Skeletal muscle tissue (tissue), 4 donors: ENCODE measurements around the gene SPARCL1. TPM values are rescaled to one million over a fixed set of nuclear protein-coding genes. Genes with fewer than 3 reads are reported as not detected.
"Not testable (repeated sequence)": the region's sequence is repeated elsewhere in the genome, so short reads cannot be mapped to it uniquely, and the experiment has no call there.

ENCODE experiments used
- H3K27ac ChIP-seq: one replicate; pipeline ENCODE4 v1.7.0; 2013; ENCODE audit warnings: mild to moderate bottlenecking, low read depth, low read length, inconsistent platforms
- H3K27me3 ChIP-seq, 3 donors: one replicate each; pipeline ENCODE4 v1.7.0; 2013; ENCODE audit warnings: low read length in 3 of 3; ENCODE audit not compliant: control insufficient read depth in 3 of 3, insufficient read depth in 3 of 3
- H3K36me3 ChIP-seq, 3 donors: one replicate each; pipeline ENCODE4 v1.7.0; 2013; ENCODE audit warnings: low read length in 3 of 3; ENCODE audit not compliant: control insufficient read depth in 3 of 3, insufficient read depth in 3 of 3
- H3K4me1 ChIP-seq, 3 donors: one replicate each; pipeline ENCODE4 v1.7.0; 2013; ENCODE audit warnings: low read length in 3 of 3, mild to moderate bottlenecking in 3 of 3; ENCODE audit not compliant: control insufficient read depth in 3 of 3, insufficient read depth in 3 of 3
- H3K4me3 ChIP-seq, 3 donors: one replicate each; pipeline ENCODE4 v1.7.0; 2013; ENCODE audit warnings: low read length in 3 of 3
- H3K9ac ChIP-seq, 3 donors: one replicate each; pipeline ENCODE4 v1.7.0; 2013; ENCODE audit warnings: low read length in 3 of 3, mild to moderate bottlenecking in 3 of 3, moderate library complexity in 2 of 3, low read depth in 1 of 3
- H3K9me3 ChIP-seq, 3 donors: one replicate each; pipeline ENCODE4 v1.7.0; 2013; ENCODE audit warnings: low read length in 3 of 3; ENCODE audit not compliant: control insufficient read depth in 3 of 3
- total RNA-seq: library from RNA; depleted of rRNA; stranded (reverse); fragments of >200 nt; gene quantifications from one replicate; pipeline ENCODE4 v1.2.3, GENCODE V29; 2014
- donor health status: Osteomylitis.

The SPARCL1 gene
- total RNA-seq, 1 donor from 2014 or later, result 116 TPM

DNA sequence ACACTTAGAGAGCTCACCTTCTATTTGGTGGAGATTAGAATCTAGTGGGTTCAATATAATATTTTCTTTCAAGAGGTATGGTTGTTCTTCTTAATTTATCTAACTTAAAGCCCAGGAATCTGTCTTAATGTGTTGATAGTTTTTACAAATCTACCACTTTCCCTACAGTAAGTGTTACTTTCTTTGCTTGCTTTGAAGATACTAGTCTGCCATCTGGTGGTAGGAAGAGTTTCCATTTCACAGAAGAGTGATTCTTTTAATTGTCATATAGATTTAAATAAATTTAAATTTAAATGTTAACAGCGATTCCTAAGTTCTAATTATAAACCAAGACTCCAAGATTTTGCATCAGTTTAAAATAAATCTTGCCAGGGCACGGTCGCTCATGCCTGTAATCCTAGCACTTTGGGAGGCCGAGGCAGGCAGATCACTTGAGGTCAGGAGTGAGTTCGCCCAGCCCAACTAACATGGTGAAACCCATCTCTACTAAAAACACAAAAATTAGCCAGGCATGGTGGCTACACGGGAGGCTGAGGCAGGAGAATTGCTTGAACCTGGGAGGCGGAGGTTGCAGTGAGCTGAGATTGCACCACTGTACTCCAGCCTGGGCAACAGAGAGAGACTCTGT is 63.3 kb downstream of the SPARCL1 start:
- H3K9me3 ChIP-seq, result no peaks in the 10 kb centered on the region
- H3K36me3 ChIP-seq, result no peaks in the 10 kb centered on the region
- H3K27me3 ChIP-seq, result no peaks in the 10 kb centered on the region
- H3K9ac ChIP-seq, result no peak overlapping the region
- no peaks in the 10 kb centered on the region for H3K4me1 ChIP-seq
- H3K27ac ChIP-seq, result no peak overlapping the region
- H3K4me3 ChIP-seq, result no peak overlapping the region

DNA sequence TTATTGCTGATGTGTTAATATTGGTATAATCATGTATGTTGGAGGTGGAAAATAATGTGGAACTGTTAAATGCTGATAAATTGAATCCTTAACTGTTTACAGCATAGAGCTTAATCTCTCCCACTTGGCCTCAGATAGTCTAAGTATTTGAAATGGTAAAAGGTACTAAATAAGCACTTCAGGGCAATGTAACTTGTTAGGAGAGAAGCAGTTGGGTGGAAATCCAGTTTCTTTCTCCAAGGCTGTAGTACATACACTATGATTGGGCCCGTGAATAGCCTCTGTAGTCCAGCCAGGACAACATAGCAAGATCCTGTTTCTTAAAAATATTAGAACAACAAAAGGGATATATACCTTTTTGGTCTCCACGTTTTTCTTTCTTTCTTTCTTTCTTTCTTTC is 67.1 kb downstream of the SPARCL1 start:
- Histone ChIP-seq H3K9ac (no peak overlapping the region), H3K4me1 (no peaks in the 10 kb centered on the region), H3K36me3 (peaks cover 4 to 16% (median 13%) of the 10 kb centered on the region in 3 donors), H3K27ac (no peak overlapping the region), H3K27me3 (no peaks in the 10 kb centered on the region), H3K4me3 (no peak overlapping the region), H3K9me3 (no peaks in the 10 kb centered on the region)

DNA sequence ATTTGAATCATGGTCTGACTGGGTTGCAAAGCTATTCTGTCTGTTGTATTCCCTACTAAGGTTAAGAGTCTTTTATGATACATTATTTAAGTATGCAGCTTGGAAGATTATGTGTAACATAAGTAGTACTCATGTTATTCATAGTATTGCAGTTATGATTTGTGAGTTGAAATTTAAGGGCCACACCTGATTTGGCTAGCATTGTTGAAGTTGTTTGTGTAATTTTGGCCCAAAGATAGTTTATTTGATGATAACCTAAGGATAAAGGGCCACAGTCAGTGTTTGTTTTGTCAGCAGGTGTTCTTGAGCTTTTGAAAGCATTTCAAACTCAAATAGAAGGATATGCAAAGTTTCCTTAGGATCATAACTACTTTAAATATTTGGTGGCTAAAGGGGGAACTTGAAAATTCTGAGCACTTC is 67.9 kb downstream of the SPARCL1 start:
- no peaks in the 10 kb centered on the region for H3K9me3 ChIP-seq
- no peaks in the 10 kb centered on the region for H3K4me1 ChIP-seq
- no peak overlapping the region for H3K9ac ChIP-seq
- H3K27ac ChIP-seq, result no peak overlapping the region
- H3K27me3 ChIP-seq, result no peaks in the 10 kb centered on the region
- no peak overlapping the region for H3K4me3 ChIP-seq
- H3K36me3 ChIP-seq, result peaks cover 4 to 16% (median 13%) of the 10 kb centered on the region in 3 donors

DNA sequence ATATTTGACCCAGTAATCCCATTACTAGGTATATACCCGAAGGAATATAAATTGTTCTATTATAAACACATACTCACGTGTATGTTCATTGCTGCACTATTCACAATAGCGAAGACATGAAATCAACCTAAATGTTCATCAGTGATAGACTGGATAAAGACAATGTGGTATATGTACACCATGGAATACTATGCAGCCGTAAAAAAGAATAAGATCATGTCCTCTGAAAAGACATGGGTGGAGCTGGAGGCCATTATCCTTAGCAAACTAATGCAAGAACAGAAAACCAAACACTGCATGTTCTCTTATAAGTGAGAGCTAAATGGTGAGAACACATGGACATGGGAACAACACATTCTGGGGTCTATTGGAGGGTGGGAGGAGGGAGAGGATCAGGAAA is 70.3 kb downstream of the SPARCL1 start:
- no peaks in the 10 kb centered on the region for H3K4me1 ChIP-seq
- no peaks in the 10 kb centered on the region for H3K9me3 ChIP-seq
- no peak overlapping the region for H3K4me3 ChIP-seq
- no peak overlapping the region for H3K27ac ChIP-seq
- H3K36me3 ChIP-seq, result peaks cover 4 to 20% (median 19%) of the 10 kb centered on the region in 3 donors
- no peak overlapping the region for H3K9ac ChIP-seq
- H3K27me3 ChIP-seq, result no peaks in the 10 kb centered on the region

DNA sequence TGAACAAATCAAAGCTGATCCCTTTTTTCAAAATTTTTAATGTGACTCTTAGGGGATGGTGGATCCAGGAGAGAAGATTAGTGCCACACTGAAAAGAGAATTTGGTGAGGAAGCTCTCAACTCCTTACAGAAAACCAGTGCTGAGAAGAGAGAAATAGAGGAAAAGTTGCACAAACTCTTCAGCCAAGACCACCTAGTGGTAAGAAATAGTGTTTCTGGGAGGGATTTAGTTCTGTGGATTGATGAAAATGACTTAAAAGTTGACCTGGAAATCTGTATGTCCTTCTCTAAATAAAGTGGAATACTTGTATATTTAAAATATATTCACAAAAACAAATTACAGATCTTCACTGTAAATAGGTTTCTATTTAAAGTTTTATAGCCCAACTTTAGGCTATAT is 77.6 kb downstream of the SPARCL1 start:
- Histone ChIP-seq H3K9ac (no peak overlapping the region), H3K27me3 (no peaks in the 10 kb centered on the region), H3K36me3 (peaks cover 0 to 19% (median 10%) of the 10 kb centered on the region in 3 donors), H3K4me1 (no peaks in the 10 kb centered on the region), H3K4me3 (no peak overlapping the region), H3K27ac (no peak overlapping the region), H3K9me3 (no peaks in the 10 kb centered on the region)

DNA sequence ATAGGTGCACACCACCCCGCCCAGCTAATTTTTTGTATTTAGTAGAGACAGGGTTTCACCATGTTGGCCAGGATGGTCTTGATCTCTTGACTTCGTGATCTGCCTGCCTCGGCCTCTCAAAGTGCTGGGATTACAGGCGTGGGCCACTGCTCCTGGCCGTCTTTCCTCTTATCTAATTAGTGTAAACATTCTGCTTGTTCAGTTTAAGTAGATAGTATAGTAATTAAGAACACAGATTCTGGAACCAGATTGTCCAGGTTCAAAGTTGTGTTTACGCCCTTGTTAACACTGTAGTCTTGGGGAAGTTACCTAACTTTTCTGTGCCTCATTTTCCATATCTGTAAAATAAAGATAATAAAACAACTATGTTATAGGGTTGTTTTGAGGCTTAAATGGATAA is 82.8 kb downstream of the SPARCL1 start:
- not testable (repeated sequence) for H3K9me3 ChIP-seq, H3K27me3 ChIP-seq, H3K4me1 ChIP-seq, H3K27ac ChIP-seq, H3K9ac ChIP-seq, H3K4me3 ChIP-seq
- H3K36me3 ChIP-seq, result peaks cover 5 to 31% (median 29%) of the 10 kb centered on the region in 3 donors

DNA sequence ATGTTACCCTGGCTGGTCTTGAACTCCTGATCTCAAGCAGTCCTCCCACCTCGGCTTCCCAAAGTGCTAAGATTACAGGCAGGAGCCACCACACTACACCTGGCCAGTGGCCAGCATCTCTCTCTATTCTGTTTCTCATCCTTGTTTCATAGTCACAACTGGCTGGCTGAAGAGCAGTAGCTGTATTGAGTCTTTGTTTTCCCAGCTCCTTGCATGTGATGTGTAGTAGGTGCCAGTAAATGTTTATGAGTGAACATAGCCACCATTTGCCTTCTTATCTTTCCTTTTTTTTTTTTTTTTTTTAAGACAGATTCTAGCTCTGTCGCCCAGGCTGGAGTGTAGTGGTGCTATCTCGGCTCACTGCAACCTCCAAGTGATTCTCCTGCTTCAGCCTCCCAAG is 83.2 kb downstream of the SPARCL1 start:
- Histone ChIP-seq H3K27ac (no peak overlapping the region), H3K9ac (no peak overlapping the region), H3K36me3 (peaks cover 5 to 31% (median 25%) of the 10 kb centered on the region in 3 donors), H3K9me3 (no peaks in the 10 kb centered on the region), H3K4me1 (no peaks in the 10 kb centered on the region), H3K27me3 (no peaks in the 10 kb centered on the region), H3K4me3 (no peak overlapping the region)

DNA sequence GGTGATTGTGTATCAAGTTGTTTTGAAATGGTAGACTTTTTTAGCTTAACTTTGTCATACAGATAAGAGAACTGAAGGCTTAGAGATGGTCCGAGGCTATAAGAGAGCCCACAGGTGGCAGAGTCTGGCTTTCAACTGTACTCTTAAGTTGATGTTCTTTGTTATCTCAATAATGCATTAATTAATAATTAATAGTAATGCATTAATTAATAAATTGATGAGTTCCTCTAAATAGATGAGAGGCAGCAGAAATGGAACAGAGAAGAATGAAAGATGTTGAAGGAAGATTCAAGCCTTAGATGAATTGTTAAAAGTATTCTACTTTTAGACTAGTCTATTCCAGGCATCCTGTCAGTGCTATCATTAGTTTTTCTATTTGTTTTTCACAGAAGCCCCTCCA is 84.4 kb downstream of the SPARCL1 start:
- Histone ChIP-seq H3K27ac (no peak overlapping the region), H3K4me3 (no peak overlapping the region), H3K9ac (no peak overlapping the region), H3K27me3 (no peaks in the 10 kb centered on the region), H3K9me3 (no peaks in the 10 kb centered on the region), H3K36me3 (peaks cover 5 to 31% (median 25%) of the 10 kb centered on the region in 3 donors), H3K4me1 (no peaks in the 10 kb centered on the region)

DNA sequence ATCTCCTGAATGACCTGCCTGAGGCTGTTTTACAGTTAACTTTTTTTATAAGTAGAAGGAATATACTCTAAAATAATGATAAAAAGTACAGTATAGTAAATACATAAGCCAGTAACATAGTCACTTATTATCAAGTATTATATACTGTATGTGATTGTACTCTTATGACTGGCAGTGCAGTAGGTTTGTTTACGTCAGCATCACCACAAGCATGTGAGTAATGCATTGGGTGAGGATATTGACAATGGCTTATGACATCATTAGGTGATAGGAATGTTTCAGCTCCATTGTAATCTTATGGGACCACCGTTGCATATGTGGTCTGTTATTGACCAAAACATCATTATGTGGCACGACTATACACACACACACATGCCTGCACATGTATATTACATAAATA is 86.3 kb downstream of the SPARCL1 start:
- H3K36me3 ChIP-seq, result peaks cover 5 to 31% (median 27%) of the 10 kb centered on the region in 3 donors
- H3K27me3 ChIP-seq, result no peaks in the 10 kb centered on the region
- no peak overlapping the region for H3K4me3 ChIP-seq
- H3K9ac ChIP-seq, result no peak overlapping the region
- H3K9me3 ChIP-seq, result no peaks in the 10 kb centered on the region
- no peaks in the 10 kb centered on the region for H3K4me1 ChIP-seq
- no peak overlapping the region for H3K27ac ChIP-seq

DNA sequence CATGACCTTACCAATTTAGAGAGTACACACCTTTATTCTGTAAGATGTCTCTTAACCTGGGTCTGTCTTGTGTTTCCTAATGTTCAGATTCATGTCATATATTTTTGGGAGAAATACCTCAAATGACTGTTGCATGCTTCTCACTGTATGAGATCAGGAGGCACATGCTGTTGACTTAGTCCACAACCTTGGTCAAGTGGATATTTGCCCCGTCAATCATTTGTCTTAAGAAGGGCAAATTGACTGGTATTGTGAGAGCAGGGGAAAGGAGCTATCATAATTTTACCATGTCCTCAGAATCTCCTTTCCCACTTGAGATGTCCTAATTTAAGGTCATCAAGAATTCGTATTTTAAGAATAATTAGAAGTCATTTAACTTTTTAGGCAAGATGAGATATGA is 95.8 kb downstream of the SPARCL1 start:
- Histone ChIP-seq H3K9ac (no peak overlapping the region), H3K36me3 (peaks cover 3 to 7% (median 5%) of the 10 kb centered on the region in 3 donors), H3K9me3 (no peaks in the 10 kb centered on the region), H3K4me1 (peaks cover 0 to 2% (median 0%) of the 10 kb centered on the region in 3 donors), H3K4me3 (no peak overlapping the region), H3K27me3 (no peaks in the 10 kb centered on the region), H3K27ac (no peak overlapping the region)
